CD4-positive, alpha-beta T cell treated with Interleukin-12 subunit alpha and Interleukin-12 subunit beta, for 1 hour (primary cell): Measurements from ENCODE around the gene UPP1.
A peak's percentile ranks its signal among the peaks of the same experiment; 100 is the strongest.
"Not testable (repeated sequence)": the region's sequence is repeated elsewhere in the genome, so short reads cannot be mapped to it uniquely, and the experiment has no call there.

Source experiments
- DNase-seq: peaks from one replicate; pipeline ENCODE4 v3.0.0-alpha.2; 2020

UPP1 gene

GRCh38 chr7:48089046-48090003, at the start of gene UPP1:
TSS of gene UPP1 (plus strand) at chr7:48089265. CDS start at chr7:48094784, 5,519 bp downstream.
- DNase-seq: peak; percentile 92

DNA sequence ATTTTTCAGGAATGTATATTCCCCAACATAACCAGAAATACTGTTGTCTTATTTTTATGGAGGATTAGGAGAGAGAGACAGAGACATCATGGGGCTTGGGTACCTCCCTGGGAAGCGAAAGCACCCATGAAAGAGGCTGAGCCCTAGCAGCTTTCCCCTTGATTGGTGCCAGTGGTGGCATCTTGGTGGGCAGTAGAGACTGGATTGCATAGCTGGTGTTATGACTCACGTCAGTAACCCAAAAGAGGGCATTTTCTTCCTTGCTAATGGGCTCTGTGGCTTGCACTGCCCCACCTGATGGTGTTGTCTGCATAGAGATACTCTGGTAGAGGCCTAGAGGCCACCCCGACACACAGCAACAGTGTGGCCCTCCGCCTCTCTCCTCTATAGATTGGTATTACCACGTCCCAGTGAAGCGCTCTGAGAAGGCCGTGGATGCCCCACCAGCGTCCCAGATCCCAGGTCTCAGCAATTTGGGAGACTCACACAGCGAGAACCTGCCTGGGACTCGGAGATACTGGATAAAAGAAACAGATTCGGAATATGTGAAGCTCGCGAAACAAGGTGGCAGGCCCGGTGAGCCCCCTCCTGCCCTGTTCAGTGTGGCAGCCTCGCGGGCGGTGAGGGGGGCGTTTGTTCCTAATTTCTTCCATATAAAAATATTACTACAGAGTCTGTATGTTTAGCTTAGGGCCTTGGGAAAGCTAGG, 48.0 kb upstream of the UPP1 start:
- no peak for DNase-seq

GRCh38 chr7:48041653-48041970, 47.5 kb upstream of the UPP1 start:
- no peak for DNase-seq

DNA sequence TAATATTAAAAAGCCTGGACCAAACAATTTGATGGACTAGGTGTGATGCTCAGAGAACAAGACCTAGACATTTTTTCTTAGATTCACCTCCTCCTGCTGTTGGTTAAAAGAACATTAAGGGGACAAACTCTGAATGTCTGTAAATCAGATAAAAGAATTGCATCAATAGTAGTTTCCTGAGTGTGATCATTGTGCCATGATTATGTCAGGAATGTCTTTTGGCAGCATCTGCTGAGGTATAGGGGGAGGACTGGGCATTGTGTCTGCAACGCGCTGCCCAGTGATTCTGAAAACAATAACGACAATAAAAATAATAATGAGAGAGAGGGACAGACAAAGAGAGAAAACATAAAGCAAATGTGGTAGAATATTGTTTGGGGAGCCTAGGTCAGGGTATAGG, 46.8 kb upstream of the UPP1 start:
- DNase-seq: no peak

DNA sequence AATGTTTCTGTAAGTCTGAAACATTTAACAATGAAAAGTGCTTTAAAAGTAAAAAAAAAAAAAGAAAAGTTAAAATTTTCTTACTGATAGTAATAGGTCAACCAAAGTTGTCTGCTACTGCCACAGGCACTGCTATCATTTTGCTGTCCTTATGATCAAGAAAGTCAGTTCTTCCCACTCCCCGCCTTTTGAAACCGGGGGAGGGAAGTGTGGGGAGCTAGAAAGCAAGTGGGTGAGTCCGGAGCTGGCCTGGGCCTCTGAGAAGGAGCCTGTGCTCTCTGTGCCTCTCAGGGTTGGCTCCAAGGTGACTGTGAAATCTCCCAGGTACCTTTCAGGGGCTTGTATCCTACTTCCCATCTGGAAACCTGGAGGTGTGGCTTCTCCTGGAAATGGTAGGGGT, 46.4 kb upstream of the UPP1 start:
- DNase-seq: no peak

DNA sequence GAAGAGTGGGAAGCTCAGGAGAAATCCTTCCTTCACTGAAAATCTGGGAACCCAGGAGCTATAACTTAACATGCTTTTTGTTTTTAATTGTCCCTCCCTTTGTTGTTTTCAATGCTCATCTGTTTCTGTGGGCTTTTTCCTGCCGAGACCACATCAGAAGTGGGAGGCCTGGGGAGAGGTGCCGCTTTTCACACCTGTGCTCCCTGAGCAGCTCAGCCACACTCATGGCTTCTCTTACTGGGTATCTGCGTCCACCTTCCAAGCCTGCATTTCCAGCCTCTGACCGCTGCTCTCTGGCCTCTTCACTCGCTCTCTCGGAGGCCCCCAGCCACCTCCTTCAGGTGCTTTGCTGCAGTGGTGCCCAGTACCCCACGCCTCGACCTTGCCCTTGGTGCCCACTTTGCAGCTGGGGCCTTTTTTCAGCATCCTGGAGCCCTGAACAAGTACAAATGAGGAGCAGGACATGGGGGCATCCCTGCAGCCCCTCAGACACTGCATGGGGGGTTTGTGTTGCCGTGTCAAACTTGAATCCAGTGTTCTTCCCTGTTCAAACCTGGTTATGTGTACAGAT, 43.8 kb upstream of the UPP1 start:
- peak; percentile 22 for DNase-seq

- peak; percentile 34 for DNase-seq
Observed at GRCh38 chr7:48046458-48046857, 42.6 kb upstream of the UPP1 start.

DNA sequence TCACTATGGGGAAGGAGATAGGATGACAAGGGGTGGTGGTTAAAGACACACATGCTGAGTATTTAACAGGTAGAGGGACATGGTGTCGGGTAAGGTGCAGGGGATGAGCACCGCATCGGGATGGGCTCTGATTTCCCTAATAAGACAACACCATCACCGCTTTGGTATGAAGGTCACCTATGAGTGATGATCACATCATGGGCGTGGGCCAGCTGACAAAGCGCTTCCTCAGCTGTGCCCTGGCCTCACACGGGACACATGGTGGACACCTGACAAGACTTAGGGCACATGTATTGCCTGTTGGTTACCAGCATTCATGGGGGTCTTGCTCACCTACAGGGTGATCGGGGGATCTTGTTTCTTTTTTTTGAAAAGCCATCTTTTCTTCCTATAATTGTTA, 41.0 kb upstream of the UPP1 start:
- DNase-seq: no peak

DNA sequence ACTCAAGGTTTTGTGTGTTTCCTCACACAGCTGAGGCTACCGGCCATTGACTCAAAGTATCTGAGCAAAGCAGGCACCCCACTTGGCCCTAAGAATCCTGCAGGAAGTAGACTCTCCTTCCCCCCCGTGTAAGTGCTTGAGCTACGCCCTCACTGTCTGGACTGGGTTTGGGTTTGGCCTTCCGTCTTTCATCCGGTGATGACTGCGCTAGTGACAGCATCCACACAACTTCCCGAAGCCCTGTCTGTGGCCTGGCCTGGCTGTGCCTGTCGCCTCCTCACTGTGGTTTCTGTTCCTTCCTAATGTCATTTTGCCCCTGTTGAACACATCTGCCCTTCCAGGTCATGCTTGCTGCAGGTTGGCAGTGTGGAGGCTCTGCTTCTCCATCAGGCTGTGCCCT, 39.2 kb upstream of the UPP1 start:
- no peak for DNase-seq

- no peak for DNase-seq
Observed at GRCh38 chr7:48052748-48053147, 36.3 kb upstream of the UPP1 start.

GRCh38 chr7:48053736-48054135, 35.3 kb upstream of the UPP1 start:
- no peak for DNase-seq

DNA sequence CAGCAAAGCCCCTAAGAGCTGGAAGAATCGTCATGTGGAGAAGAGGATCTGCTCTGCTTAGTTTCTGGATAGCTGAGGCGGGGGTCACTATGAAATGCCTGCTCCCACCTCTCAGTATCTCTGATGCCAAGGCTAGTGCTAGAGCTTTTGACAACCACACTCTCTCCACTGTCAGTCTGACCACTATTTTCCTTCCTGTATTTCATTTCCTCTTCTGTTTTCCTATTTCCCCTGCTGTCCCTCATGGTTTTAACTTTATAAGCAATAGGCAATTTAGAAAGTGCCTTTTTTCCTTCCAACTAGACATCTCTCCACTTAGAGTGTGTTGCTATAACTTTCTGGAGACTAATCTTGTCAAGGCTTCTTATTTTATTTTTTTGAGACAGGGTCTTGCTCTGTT, 30.1 kb upstream of the UPP1 start:
- no peak for DNase-seq

DNA sequence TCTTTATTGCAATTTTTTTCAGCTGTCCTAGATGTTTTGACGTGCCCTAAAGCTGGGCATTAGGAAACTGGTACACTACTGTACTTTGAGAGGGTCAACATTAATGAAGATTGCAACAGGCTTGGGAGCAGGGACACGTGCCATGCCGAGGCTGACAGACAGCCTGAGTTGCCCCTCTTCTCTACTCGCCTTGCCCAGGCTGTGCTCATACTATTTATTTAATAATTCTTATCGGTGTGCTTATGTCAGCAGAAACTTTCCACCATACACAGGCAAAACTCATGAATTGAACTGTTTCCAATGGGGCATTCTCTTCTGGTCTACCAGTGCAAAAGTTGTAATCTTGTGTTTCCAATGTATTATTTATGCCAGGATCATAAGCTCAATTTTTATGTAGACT, 29.4 kb upstream of the UPP1 start:
- DNase-seq: no peak

DNA sequence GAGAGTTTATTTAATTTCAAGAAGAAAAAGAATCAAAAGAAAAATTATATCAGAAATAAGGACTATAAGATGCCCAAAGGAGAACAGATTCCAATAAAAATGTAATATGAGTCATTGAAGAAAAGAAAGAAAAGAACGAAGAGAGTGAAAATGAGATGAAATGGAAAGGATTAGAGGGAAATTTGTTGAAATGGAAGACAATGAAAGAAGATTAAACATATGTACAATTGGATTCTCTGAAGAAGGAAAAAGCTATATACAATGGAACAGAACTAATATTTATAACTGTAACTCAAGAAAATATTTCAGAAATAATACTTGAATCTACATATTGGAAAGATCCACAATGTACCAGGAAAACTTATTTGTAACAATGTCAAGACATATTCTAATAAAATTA, 25.1 kb upstream of the UPP1 start:
- no peak for DNase-seq

DNA sequence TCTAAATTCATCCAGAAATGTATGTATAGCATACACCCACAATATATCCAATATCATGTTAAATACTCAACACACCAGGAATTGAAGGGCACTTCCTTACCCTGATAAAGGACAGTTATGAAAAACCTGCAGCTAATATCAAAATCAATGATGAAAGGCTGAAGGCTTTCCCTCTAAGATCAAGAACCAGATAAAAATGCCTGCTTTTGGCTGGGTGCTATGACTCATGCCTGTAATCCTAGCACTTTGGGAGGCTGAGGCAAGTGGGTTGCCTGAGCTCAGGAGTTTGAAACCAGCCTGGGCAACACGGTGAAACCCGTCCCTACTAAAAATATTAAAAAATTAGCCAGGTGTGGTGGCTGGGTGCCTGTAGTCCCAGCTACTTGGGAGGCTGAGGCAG, 21.6 kb upstream of the UPP1 start:
- no peak for DNase-seq

DNA sequence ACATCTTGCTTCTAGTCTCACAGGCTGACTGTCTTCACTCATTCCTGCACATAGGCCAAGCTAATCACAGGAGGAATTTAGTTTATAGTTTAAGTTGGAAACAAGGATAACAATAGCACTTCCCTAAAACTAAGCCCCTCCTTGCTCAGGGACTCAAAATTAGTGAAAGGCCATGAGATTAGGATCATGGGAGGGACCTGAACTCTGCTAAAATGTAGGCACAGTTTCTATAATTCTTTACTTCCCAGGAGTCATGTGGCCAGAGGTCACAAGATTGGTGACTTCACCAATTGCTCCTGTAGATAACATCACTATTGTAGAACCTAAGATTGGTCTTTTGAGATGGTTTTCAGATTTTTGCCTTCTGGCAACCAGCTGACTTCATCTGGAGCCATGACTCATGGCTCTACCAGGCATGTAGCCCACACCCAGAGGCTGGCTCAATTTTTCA, 14.8 kb upstream of the UPP1 start:
- DNase-seq: no peak

- no peak for DNase-seq
Observed at GRCh38 chr7:48077423-48077822, 11.6 kb upstream of the UPP1 start.

GRCh38 chr7:48078470-48078869, 10.6 kb upstream of the UPP1 start:
- no peak for DNase-seq

GRCh38 chr7:48082378-48082777, 6.7 kb upstream of the UPP1 start:
- DNase-seq: not testable (repeated sequence)

- peak; percentile 39 for DNase-seq
Observed at GRCh38 chr7:48083114-48083830, 5.8 kb upstream of the UPP1 start.

GRCh38 chr7:48084727-48085432, 4.2 kb upstream of the UPP1 start:
- DNase-seq: peak; percentile 74

- DNase-seq: no peak
Observed at GRCh38 chr7:48085433-48085791, 3.7 kb upstream of the UPP1 start.

DNA sequence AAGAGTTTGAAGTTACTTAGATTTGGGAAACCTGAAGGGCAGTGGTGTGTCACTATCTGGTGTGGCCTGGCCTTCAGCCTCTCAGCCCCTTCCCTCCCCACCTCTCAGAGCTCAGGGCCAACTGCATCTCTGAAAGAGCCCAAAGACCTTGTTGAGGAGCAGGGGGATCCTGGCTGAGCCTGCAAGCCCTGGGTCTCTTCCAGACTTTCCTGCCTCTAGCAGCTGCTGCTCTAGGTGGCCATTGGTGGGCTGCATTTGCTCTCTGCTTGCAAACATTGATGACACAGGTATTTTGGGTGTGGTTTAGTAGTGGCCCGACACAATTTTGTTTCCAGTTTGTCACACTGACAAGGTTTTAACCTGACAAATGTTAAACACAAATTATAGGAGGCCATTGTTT, 3.1 kb upstream of the UPP1 start:
- no peak for DNase-seq
